ENCODE results near the gene KIF9.
"Not testable (repeated sequence)": the region's sequence is repeated elsewhere in the genome, so short reads cannot be mapped to it uniquely, and the experiment has no call there.

The KIF9 gene

DNA sequence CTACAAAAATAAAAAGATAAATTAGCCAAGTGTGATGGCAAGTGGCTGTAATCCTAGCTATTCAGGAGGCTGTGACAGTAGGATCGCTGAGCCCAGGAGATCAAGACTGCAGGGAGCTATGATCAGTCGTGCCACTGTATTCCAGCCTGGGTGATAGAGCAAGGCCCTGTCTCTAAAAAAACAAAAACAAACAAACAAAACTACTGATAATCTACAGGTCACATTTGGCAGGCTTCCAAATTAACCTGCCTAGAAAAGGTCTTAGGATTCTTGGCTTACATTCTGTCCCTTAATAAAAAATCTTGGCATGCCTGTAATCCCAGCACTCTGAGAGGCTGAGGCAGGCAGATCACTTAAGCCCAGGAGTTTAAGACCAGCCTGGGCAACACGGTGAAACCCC lies 85.3 kb downstream of the KIF9 start:
- TF ChIP-seq, protein P1, sequence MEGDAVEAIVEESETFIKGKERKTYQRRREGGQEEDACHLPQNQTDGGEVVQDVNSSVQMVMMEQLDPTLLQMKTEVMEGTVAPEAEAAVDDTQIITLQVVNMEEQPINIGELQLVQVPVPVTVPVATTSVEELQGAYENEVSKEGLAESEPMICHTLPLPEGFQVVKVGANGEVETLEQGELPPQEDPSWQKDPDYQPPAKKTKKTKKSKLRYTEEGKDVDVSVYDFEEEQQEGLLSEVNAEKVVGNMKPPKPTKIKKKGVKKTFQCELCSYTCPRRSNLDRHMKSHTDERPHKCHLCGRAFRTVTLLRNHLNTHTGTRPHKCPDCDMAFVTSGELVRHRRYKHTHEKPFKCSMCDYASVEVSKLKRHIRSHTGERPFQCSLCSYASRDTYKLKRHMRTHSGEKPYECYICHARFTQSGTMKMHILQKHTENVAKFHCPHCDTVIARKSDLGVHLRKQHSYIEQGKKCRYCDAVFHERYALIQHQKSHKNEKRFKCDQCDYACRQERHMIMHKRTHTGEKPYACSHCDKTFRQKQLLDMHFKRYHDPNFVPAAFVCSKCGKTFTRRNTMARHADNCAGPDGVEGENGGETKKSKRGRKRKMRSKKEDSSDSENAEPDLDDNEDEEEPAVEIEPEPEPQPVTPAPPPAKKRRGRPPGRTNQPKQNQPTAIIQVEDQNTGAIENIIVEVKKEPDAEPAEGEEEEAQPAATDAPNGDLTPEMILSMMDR (IDR thresholded peaks at IDR 0.05; ENCODE audit: borderline replicate concordance, insufficient read depth, low read depth, low read length): no peak
- no peak overlapping the region for H3K4me3 ChIP-seq (ENCODE audit: low read depth, low read length)

DNA sequence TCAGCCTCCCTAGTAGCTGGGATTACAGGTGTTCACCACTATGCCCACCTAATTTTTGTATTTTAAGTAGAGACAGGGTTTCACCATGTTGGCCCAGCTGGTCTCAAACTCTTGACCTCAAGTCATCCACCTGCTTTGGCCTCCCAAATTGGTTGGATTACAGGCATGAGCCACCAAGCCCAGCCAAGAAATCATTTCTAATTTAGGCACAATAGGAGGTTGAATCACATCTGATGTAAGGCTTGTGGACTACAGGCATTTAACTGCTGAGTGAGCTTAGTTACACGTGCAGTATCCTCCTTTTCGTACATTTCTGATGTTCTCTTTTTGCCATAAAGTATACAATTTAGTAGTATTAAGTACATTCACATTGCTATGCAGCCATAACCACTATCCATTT lies 87.6 kb downstream of the KIF9 start:
- TF ChIP-seq, protein P1 (IDR thresholded peaks at IDR 0.05; ENCODE audit: borderline replicate concordance, insufficient read depth, low read depth, low read length): no peak
- H3K4me3 ChIP-seq (ENCODE audit: low read depth, low read length): no peak overlapping the region

DNA sequence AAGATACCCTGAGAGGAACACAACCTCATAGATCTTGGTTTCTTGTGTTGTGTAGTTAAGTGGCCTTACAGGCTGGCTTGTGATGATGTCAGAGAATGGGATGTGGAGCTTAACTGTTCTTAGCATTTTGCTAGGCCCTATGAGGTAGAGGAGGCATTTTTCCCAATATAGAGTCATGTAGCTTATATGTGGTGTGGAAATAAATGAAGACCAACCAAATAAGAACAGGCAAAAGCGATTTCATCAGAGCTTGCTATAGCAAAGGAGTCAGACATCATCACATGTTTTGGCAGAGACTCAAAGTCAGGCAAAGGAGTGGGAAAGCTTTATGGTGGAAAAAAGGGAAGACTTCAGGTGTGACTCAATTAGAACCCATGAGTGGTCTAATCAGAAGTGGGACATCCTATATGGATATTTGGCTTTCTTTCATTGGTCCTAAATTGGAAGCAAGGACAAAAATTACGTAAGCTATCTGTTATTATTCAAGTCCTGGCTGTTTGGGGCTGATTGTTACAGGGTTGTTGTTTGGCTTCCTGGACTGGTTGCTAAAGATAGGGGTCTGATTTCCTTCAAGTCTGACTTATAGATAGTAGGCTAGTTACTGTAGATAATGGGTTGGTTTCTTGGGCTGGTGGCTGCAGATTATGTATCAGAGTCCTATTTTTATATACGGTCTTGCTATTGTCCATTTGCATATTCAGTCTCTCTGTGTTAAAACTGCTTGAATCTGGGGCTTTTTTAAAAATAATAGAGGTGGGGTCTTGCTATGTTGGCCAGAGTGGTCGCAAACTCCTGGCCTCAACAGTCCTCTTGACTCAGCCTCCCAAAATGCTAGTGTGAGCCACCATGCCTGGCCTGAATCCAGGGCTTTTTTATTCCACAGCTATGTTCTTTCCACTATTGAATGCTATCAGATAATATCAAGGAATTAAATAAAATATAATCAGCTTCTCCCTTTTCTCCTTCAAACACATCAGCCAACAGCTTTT lies 88.4 kb downstream of the KIF9 start:
- no peak overlapping the region for H3K4me3 ChIP-seq (ENCODE audit: low read depth, low read length)
- TF ChIP-seq, protein P1 (IDR thresholded peaks at IDR 0.05; ENCODE audit: borderline replicate concordance, insufficient read depth, low read depth, low read length): no peak

DNA sequence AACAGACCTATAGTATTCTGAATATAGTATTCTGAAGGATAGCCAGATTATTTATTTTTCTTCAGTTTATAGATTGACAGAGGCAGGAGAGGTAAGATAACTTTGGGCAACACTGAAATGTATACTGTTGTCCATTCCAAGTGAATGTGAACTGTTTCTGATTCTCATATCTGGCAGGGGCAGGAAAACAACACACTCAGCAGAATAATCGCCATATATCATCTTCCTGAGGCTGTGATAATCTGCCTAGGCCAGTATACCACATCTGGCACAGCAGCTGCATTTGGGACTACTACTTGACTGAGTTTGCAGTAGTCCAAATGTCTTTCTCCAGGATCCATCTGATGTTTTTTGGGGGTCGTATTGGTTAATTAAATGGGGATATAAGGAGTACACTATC lies 96.3 kb downstream of the KIF9 start:
- H3K4me3 ChIP-seq (ENCODE audit: low read depth, low read length): no peak overlapping the region
- TF ChIP-seq, protein P1 (IDR thresholded peaks at IDR 0.05; ENCODE audit: borderline replicate concordance, insufficient read depth, low read depth, low read length): no peak

DNA sequence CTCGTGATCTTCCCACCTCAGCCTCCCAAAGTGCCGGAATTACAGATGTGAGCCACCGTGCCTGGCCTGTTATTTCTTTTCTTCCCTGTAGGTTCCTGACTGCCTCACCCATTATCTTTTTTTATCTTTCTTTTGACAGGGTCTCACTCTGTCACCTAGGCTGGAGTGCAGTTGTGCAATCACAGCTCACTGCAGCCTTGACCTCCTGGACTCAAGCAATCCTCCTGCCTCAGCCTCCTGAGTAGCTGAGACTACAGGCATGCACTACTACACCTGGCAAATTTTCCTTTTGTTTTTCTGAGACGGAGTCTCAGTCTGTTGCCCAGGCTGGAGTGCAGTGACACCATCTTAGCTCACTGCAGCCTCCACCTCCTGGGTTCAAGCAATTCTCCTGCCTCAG lies 100.9 kb downstream of the KIF9 start:
- not testable (repeated sequence) for H3K4me3 ChIP-seq (ENCODE audit: low read depth, low read length)

DNA sequence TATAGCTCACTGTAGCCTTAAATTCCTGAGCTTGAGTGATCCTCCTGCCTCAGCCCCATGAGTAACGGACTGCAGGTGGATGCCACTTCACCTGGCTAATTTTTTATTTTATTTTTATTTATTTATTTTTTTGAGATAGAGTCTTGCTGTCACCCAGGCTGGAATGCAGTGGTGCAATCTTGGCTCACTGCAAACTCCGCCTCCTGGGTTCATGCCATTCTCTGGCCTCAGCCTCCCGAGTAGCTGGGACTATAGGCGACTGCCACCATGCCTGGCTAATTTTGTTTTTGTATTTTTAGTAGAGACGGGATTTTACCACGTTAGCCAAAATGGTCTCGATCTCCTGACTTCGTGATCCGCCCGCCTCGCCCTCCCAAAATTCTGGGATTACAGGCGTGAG lies 102.6 kb downstream of the KIF9 start:
- not testable (repeated sequence) for H3K4me3 ChIP-seq (ENCODE audit: low read depth, low read length)

Data from GM12875 (cell line).